ENCODE results near the gene MROH2B.
"Not testable (repeated sequence)": the region's sequence is repeated elsewhere in the genome, so short reads cannot be mapped to it uniquely, and the experiment has no call there.

MROH2B gene

GRCh38 chr5:41022600-41022999, 48.5 kb downstream of the MROH2B start:
- not testable (repeated sequence) for DNase-seq (ENCODE audit: low spot score)

GRCh38 chr5:41012318-41012717, 58.8 kb downstream of the MROH2B start:
- no peak for DNase-seq (ENCODE audit: low spot score)

- no peak for DNase-seq (ENCODE audit: low spot score)
These were observed 60.6 kb downstream of the MROH2B start for GRCh38 chr5:41010572-41010971.

- DNase-seq (ENCODE audit: low spot score) = no peak
These were observed 61.9 kb downstream of the MROH2B start for GRCh38 chr5:41009232-41009631.

GRCh38 chr5:41004931-41005330, 66.2 kb downstream of the MROH2B start:
- DNase-seq (ENCODE audit: low spot score) = no peak

DNA sequence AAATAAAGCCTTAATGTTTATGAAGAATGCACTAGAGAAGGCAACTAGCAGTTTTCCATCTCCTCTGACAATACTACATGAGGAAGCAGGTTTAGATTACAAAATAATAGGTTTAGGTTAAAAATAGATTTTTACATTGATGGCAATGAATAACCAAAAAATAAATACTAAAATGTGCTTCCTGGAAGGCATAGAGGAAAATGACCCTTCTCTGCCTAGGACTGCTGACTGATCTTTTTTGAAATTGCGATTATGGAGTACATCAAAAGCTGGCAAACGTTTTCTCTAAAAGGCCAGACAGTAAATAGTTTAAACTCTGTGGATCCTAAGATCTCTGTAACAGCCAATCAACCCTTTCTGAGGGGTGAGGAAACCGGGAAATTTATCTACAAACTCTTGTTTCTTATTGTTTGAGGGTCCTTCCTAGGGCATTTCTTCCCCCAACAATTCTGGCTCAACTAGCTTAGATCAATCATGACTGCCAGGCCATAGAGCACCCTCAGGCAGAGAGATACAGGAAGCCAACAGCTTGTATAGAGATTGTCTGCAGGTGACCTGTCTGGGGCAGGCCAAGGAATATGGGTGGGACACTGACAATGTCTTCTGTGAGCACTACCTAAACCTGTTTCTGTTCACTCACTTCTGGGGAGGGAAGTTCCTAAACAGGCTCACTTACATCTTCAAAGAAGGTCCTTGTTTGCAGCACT, 67.3 kb downstream of the MROH2B start:
- DNase-seq (ENCODE audit: low spot score) = no peak

- DNase-seq (ENCODE audit: low spot score) = no peak
These were observed 71.2 kb downstream of the MROH2B start for GRCh38 chr5:40999966-41000365.

GRCh38 chr5:40999142-40999541, 72.0 kb downstream of the MROH2B start:
- DNase-seq (ENCODE audit: low spot score) = no peak

- DNase-seq (ENCODE audit: low spot score) = no peak
These were observed 75.1 kb downstream of the MROH2B start for GRCh38 chr5:40995801-40996586.

- DNase-seq (ENCODE audit: low spot score) = no peak
These were observed 79.1 kb downstream of the MROH2B start for GRCh38 chr5:40991981-40992559.

DNA sequence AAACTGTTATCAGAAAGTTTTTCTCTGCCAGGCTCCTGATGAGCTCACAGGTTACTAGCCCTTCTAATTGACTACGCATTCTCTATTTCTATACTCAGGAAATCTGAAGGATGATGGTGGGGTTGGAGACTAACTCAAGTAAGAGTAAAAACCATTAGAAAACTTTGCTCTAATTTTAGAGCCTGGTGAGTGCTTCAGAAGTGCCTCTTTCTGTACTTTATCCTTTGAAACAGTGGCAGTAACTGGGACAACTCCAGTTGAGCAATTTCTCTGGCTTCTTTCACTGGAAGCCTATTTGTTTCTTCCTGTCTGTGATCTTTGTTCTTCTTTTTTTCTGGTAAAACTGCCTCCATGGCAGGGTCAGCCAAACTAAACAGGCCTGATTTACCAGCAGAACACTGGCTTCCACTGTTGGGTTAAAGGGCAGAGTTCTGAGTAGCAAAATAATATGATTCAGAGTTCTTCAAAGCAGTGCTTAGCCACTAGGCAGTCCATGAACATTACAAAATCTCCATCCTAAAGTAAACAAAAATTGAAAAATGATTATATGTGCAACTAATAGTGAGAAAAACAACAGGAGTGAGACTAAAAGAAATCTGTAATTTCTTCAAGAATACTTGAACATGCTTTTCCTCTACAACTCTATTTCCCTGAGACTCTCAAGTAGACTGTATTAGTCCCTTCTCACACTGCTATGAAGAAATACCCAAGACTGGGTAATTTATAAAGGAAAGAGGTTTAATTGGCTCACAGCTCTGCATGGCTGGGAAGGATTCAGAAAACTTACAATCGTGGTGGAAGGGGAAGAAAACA, 79.8 kb downstream of the MROH2B start:
- no peak for DNase-seq (ENCODE audit: low spot score)

DNA sequence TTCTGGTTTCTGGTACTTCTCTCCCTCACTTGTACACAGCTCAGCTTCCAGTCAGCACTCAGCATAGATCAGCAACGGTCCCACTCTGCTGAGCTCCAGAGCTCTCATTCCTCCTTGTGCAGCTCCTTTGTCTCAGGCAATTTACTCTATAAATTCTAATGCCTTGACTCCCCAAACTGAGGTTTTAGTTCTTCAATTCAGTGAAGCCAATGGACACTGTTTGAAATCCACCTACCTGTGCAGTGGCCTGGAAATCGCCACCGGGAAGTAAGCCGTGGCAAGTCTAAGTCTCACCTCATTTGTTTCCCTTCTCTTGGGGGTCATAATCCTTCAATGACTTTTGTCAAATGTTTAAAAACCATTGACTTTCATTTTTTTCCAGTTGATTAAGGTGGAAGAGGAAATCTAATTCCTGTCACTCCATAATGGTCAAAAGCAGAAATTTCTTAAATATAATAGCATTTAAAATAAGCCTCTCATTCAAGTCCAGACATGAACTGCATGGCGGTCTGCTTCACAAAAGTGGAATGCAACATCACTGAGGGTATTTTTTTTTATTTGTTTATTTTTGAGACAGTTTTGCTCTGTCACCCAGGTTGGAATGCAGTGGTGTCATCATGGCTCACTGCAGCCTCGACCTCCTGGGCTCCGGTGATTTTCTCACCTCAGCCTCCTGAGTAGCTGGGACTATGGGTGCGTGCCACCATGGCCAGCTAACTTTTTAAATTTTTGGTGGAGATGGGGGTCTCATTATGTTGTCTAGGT, 82.2 kb downstream of the MROH2B start:
- no peak for DNase-seq (ENCODE audit: low spot score)

DNA sequence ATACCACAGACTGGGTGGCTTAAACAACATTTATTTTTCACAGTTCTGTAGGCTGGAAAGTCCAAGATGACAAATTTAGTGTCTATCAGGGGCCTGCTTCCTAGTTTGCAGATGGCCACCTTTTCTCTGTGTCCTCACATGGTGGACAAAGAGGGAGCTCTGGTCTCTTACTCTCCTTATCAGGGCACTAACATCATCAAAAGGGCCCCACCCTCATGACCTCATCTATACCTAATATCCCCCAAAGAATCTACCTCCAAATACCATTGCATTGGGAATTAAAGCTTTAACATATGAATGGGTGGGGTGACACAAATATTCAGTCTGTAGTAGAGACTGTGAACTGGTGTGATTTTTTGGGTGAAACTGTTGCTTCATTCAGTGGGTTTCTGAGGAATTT, 83.8 kb downstream of the MROH2B start:
- DNase-seq (ENCODE audit: low spot score) = no peak

DNA sequence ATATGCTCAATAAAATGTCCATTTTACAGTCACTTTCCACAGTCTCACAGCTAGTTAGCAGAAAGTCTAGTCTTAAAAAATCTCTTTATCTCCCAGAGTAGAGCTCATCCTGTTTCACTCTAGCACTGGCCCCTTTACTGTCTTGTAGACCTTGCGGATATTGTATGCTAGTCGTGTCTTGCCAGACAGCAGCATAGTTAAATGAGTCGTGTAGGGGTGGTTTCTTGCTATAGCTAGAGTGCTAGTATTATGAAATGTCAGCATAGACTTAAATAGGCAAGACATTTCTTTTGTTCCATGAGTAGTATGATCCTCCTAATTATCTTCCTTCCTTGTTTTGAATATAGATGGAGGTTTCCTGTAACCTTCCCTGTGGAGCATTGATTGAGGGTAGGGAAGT, 84.5 kb downstream of the MROH2B start:
- no peak for DNase-seq (ENCODE audit: low spot score)

DNA sequence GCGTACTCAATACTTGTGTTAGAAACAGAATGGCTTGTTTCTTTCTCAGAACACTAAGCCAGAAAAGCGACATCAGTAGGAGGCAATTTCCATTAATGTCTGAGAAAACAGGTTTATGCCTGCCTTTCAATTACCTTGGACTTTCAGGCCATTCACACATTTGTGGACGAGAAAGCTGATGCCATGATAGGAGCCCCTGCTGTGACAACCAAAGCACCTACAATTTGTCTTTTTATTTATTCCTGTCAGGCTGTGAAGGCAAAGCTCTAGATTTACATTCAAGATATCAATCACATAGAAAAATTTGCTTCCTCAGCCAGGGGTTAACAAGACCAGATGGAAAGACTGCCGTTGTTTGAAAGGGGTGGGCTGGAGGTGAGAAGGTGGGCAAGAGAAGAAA, 85.6 kb downstream of the MROH2B start:
- no peak for DNase-seq (ENCODE audit: low spot score)

DNA sequence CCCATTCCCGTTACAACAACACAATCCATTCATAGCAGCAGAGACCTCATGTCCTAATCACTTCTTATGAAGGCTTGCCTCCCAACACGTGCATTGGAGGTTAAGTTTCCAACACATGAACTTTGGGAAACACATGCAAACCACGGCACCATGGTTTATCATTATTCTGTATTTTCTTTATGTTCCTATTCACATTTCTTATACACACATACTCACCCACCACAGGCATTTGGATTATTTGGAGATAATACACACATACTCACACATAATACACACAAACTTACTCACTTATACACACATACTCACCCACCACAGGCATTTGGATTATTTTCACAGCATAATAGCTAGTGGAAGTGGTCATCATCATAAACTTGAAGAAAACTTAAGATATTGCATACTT, 86.3 kb downstream of the MROH2B start:
- DNase-seq (ENCODE audit: low spot score) = no peak

DNA sequence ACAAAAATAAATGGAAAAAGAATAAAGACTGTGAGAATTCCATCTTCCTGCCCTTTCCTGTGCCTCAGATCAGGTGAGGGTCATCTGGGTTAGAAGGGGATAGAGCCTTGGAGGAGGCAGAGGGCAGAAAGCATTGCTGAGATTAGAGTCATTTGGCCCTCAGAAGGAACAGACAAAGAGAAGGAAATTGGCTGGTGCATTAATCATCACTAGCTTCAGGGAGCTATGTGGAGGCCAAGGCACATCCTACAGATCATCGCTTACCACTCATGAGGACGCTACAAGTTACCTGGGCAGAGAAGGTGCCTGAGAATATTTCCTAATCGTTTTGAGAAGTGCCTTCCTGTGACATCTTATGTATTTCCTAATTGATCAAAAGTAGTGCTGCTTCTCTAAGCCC, 87.4 kb downstream of the MROH2B start:
- no peak for DNase-seq (ENCODE audit: low spot score)

DNA sequence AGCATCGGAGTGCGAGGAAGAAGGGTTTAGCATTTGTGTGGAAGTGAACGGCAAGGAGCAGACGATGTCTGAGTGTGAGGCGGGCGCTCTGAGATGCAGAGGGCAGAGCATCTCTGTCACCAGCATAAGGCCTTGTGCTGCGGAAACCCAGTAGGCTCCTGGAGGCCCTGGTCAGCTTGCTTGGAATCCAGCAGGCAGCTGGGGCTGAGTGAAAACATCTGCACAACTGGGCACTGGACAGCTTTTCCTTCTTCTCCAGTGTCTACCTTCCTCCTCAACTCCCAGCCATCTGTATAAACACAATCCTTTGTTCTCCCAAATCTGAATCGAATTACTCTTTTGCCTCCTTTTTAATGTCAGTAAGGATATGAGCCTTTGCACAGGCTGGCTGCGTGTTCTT, 89.7 kb downstream of the MROH2B start:
- DNase-seq (ENCODE audit: low spot score) = no peak

- no peak for DNase-seq (ENCODE audit: low spot score)
These were observed 94.3 kb downstream of the MROH2B start for GRCh38 chr5:40976836-40977235.

- DNase-seq (ENCODE audit: low spot score) = no peak
These were observed 95.1 kb downstream of the MROH2B start for GRCh38 chr5:40976041-40976440.

DNA sequence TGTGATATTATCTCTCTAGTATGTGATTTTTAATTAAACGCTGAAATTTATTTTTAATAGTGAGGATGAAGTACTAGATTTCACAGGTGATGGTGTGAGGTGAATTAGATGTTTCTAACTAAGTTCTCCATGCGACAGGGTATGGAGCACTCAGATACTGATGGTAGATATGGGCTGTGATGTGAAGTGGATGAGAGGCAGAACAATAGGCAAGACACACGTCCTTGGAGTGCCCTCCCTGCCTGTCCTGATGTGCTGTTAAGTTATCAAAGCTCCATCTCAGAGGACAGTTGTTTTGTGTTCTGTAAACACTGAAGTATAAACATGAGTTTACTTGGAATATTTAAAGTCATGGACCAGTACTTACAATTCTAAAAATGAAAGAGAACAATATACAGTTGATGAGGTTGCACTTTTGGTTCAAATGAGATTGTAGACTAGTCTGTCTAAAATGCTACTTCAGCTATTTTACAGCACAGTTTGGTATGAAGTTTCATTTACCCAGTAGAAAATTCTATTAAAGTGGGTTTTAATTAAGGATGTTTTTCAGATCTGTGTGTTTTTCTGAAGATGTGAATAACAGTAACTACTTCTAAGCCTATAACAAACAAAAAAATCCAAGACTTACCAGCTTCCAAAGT, 97.7 kb downstream of the MROH2B start:
- no peak for DNase-seq (ENCODE audit: low spot score)
